NCI-H146 (cell line): ENCODE measurements around the gene TSEN15.

Experiments used
- DNase-seq: peaks from one replicate; lab custom pipeline; 2025; lab: John Stamatoyannopoulos, UW

The TSEN15 gene

GRCh38 chr1:184051485-184052193 is at the start of gene TSEN15:
Gene TSEN15, plus strand, starts transcription at chr1:184051730. Its CDS starts 26 bp downstream, at chr1:184051756.
- DNase-seq = peak; percentile 81

- DNase-seq = no peak
Observed at GRCh38 chr1:184002071-184002470, 49.5 kb upstream of the TSEN15 start.

GRCh38 chr1:184004935-184005334 is 46.6 kb upstream of the TSEN15 start:
- no peak for DNase-seq

- DNase-seq = no peak
Observed at GRCh38 chr1:184005506-184005905, 46.0 kb upstream of the TSEN15 start.

- DNase-seq = peak; percentile 26
Observed at GRCh38 chr1:184010788-184011187, 40.7 kb upstream of the TSEN15 start.

- no peak for DNase-seq
Observed at GRCh38 chr1:184012187-184012586, 39.3 kb upstream of the TSEN15 start.

- no peak for DNase-seq
Observed at GRCh38 chr1:184014271-184014670, 37.3 kb upstream of the TSEN15 start.

- no peak for DNase-seq
Observed at GRCh38 chr1:184016169-184016568, 35.4 kb upstream of the TSEN15 start.

GRCh38 chr1:184017306-184017705 is 34.2 kb upstream of the TSEN15 start:
- DNase-seq = no peak

- no peak for DNase-seq
Observed at GRCh38 chr1:184018622-184019021, 32.9 kb upstream of the TSEN15 start.

- no peak for DNase-seq
Observed at GRCh38 chr1:184019069-184019468, 32.5 kb upstream of the TSEN15 start.

GRCh38 chr1:184019506-184019905 is 32.0 kb upstream of the TSEN15 start:
- DNase-seq = no peak

- DNase-seq = no peak
Observed at GRCh38 chr1:184020328-184020727, 31.2 kb upstream of the TSEN15 start.

GRCh38 chr1:184020855-184021254 is 30.7 kb upstream of the TSEN15 start:
- DNase-seq = no peak

GRCh38 chr1:184021728-184022127 is 29.8 kb upstream of the TSEN15 start:
- DNase-seq = no peak

- DNase-seq = no peak
Observed at GRCh38 chr1:184022668-184023067, 28.9 kb upstream of the TSEN15 start.

GRCh38 chr1:184023171-184023570 is 28.4 kb upstream of the TSEN15 start:
- DNase-seq = no peak

GRCh38 chr1:184025242-184025675 is 26.3 kb upstream of the TSEN15 start:
- no peak for DNase-seq

- no peak for DNase-seq
Observed at GRCh38 chr1:184027826-184028695, 23.5 kb upstream of the TSEN15 start.

GRCh38 chr1:184028854-184029623 is 22.5 kb upstream of the TSEN15 start:
- DNase-seq = no peak

GRCh38 chr1:184030433-184031091 is 21.0 kb upstream of the TSEN15 start:
- no peak for DNase-seq

GRCh38 chr1:184031092-184031408 is 20.5 kb upstream of the TSEN15 start:
- no peak for DNase-seq
